LoVo (cell line): Measurements from ENCODE around the gene ELOVL7.
"Not testable (repeated sequence)": the region's sequence is repeated elsewhere in the genome, so short reads cannot be mapped to it uniquely, and the experiment has no call there.

Source experiments
- DNase-seq: peaks from one replicate; pipeline ENCODE4 v3.0.0-alpha.2; 2016; ENCODE audit warnings: low spot score

ELOVL7 gene

GRCh38 chr5:60843936-60844905 is at the start of gene ELOVL7:
ELOVL7 (minus strand) TSS chr5:60844269; CDS start chr5:60787397, 56,872 bp downstream.
- peak; percentile 94 for DNase-seq

- DNase-seq: no peak
These were observed 49.5 kb upstream of the ELOVL7 start for GRCh38 chr5:60893521-60893920.

GRCh38 chr5:60891667-60892066 is 47.6 kb upstream of the ELOVL7 start:
- DNase-seq: no peak

GRCh38 chr5:60888359-60889061 is 44.4 kb upstream of the ELOVL7 start:
- DNase-seq: no peak

- no peak for DNase-seq
These were observed 43.7 kb upstream of the ELOVL7 start for GRCh38 chr5:60887746-60888145.

GRCh38 chr5:60887096-60887495 is 43.0 kb upstream of the ELOVL7 start:
- DNase-seq: no peak

- no peak for DNase-seq
These were observed 42.1 kb upstream of the ELOVL7 start for GRCh38 chr5:60886158-60886557.

GRCh38 chr5:60883229-60883628 is 39.2 kb upstream of the ELOVL7 start:
- no peak for DNase-seq

- no peak for DNase-seq
These were observed 28.8 kb upstream of the ELOVL7 start for GRCh38 chr5:60872892-60873291.

- DNase-seq: no peak
These were observed 26.8 kb upstream of the ELOVL7 start for GRCh38 chr5:60870857-60871256.

- DNase-seq: not testable (repeated sequence)
These were observed 16.5 kb upstream of the ELOVL7 start for GRCh38 chr5:60860572-60860971.

GRCh38 chr5:60856066-60856465 is 12.0 kb upstream of the ELOVL7 start:
- DNase-seq: no peak

- no peak for DNase-seq
These were observed 8.9 kb upstream of the ELOVL7 start for GRCh38 chr5:60852940-60853339.

GRCh38 chr5:60852317-60852716 is 8.2 kb upstream of the ELOVL7 start:
- no peak for DNase-seq

GRCh38 chr5:60851626-60852025 is 7.6 kb upstream of the ELOVL7 start:
- no peak for DNase-seq

- DNase-seq: no peak
These were observed 2.2 kb upstream of the ELOVL7 start for GRCh38 chr5:60846298-60846697.

- DNase-seq: peak; percentile 27
These were observed 608 bp downstream of the ELOVL7 start for GRCh38 chr5:60843386-60843935.

- DNase-seq: no peak
These were observed 1.1 kb downstream of the ELOVL7 start for GRCh38 chr5:60842871-60843385.

GRCh38 chr5:60841361-60841760 is 2.7 kb downstream of the ELOVL7 start:
- no peak for DNase-seq

- DNase-seq: no peak
These were observed 7.9 kb downstream of the ELOVL7 start for GRCh38 chr5:60836131-60836530.

GRCh38 chr5:60835554-60835953 is 8.5 kb downstream of the ELOVL7 start:
- no peak for DNase-seq

GRCh38 chr5:60833520-60833919 is 10.5 kb downstream of the ELOVL7 start:
- DNase-seq: no peak
